Osteocyte (in vitro differentiated cells): Measurements from ENCODE around the gene STAT6. TPM values are rescaled to one million over a fixed set of nuclear protein-coding genes. Genes with fewer than 3 reads are reported as not detected.

Experiments
- DNase-seq: peaks from one replicate; pipeline ENCODE4 v3.0.0; 2021; ENCODE audit warnings: mixed read lengths; ENCODE audit not compliant: unreplicated experiment; ENCODE audit errors: extremely low spot score
- H3K27ac Mint-ChIP-seq: one replicate; pipeline ENCODE4 v1.8.0; 2021; ENCODE audit warnings: mild to moderate bottlenecking, mixed read lengths; ENCODE audit not compliant: unreplicated experiment
- H3K27me3 Mint-ChIP-seq: one replicate; pipeline ENCODE4 v1.8.0; 2021; ENCODE audit warnings: mixed read lengths; ENCODE audit not compliant: unreplicated experiment
- H3K36me3 Mint-ChIP-seq: one replicate; pipeline ENCODE4 v1.8.0; 2021; ENCODE audit warnings: mixed read lengths; ENCODE audit not compliant: unreplicated experiment
- H3K4me1 Mint-ChIP-seq: one replicate; pipeline ENCODE4 v1.8.0; 2021; ENCODE audit warnings: mixed read lengths; ENCODE audit not compliant: unreplicated experiment
- H3K4me3 Mint-ChIP-seq: one replicate; pipeline ENCODE4 v1.8.0; 2021; ENCODE audit warnings: mild to moderate bottlenecking, moderate library complexity, mixed read lengths; ENCODE audit not compliant: unreplicated experiment
- H3K9me3 Mint-ChIP-seq: one replicate; pipeline ENCODE4 v1.8.0; 2021; ENCODE audit warnings: mixed read lengths; ENCODE audit not compliant: unreplicated experiment
- CTCF ChIP-seq: fragments of 200-600 bp; sonication (generic); IDR thresholded peaks from 2 replicates; pipeline ENCODE4 v1.5.0; 2021; ENCODE audit warnings: antibody characterized with exemption, mild to moderate bottlenecking, moderate library complexity
- total RNA-seq: library from RNA; stranded (reverse); gene quantifications from 2 replicates; pipeline ENCODE4 v1.2.1, GENCODE V29; 2021

STAT6 gene
- total RNA-seq, 1 donor from 2014 or later: 161 TPM

DNA sequence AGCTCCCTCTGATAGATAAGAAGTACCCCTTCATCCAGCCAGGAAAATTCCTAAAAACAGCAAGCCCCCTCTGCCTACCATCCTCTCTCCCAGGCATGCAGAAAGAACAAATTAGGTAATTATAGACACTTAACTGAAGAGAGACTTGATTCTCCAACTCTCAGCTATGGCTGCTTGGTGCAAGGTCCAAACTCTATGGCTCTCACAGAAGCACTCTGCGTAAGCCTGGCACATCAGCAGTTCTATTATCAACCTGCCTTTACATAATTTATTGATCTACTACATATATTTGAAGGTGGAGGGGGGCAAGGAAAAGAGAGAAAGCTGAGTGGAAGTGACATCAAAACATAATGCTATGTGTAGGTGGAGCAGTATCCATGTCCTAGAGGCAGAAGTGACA, 60.2 kb downstream of the STAT6 start:
- no peak for TF ChIP-seq CTCF
- Mint-ChIP-seq H3K4me3 (no peak overlapping the region), H3K27me3 (peaks cover 11% of the 10 kb centered on the region), H3K36me3 (peaks cover 5% of the 10 kb centered on the region), H3K4me1 (peaks cover 3% of the 10 kb centered on the region), H3K27ac (no peak overlapping the region), H3K9me3 (no peaks in the 10 kb centered on the region)
- DNase-seq: no peak

DNA sequence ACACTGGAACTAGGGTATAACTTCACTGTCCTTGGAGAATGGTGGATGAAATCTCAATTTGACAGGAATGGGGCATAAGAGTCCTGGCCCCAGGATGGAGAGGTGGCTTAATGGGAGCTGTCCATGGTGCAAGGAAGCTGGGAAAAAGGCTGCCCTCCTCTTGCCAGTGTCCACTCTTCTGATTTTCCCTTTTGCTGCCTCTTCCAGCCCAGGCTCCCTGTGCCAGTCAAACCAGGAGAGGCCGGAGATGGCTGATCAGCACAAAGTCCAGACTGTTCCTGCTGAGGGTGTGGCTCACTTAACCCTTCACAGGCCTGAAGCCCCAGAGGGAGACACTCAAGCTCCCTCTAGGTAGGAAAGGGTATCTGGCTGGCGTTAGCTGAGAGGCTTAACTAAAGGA, 61.3 kb downstream of the STAT6 start, which contains the start of gene MYO1A:
Gene MYO1A, minus strand, starts transcription at position 240 of the 400 bp plus-strand sequence. CDS start 1,806 bp downstream, outside the sequence.
- DNase-seq: no peak
- Mint-ChIP-seq H3K4me1 (peaks cover 3% of the 10 kb centered on the region), H3K9me3 (no peaks in the 10 kb centered on the region), H3K36me3 (peaks cover 5% of the 10 kb centered on the region), H3K4me3 (no peak within 1 kb of the TSS), H3K27me3 (peaks cover 11% of the 10 kb centered on the region), H3K27ac (no peak within 1 kb of the TSS)
- no peak for TF ChIP-seq CTCF

- no peak overlapping the region for H3K4me3 Mint-ChIP-seq
- no peak overlapping the region for H3K27ac Mint-ChIP-seq
- no peaks in the 10 kb centered on the region for H3K9me3 Mint-ChIP-seq
- no peak for TF ChIP-seq CTCF
- peaks cover 3% of the 10 kb centered on the region for H3K4me1 Mint-ChIP-seq
- peaks cover 3% of the 10 kb centered on the region for H3K36me3 Mint-ChIP-seq
- no peak for DNase-seq
- peaks cover 11% of the 10 kb centered on the region for H3K27me3 Mint-ChIP-seq
Observed at GRCh38 chr12:57049119-57049446, 62.1 kb downstream of the STAT6 start.

DNA sequence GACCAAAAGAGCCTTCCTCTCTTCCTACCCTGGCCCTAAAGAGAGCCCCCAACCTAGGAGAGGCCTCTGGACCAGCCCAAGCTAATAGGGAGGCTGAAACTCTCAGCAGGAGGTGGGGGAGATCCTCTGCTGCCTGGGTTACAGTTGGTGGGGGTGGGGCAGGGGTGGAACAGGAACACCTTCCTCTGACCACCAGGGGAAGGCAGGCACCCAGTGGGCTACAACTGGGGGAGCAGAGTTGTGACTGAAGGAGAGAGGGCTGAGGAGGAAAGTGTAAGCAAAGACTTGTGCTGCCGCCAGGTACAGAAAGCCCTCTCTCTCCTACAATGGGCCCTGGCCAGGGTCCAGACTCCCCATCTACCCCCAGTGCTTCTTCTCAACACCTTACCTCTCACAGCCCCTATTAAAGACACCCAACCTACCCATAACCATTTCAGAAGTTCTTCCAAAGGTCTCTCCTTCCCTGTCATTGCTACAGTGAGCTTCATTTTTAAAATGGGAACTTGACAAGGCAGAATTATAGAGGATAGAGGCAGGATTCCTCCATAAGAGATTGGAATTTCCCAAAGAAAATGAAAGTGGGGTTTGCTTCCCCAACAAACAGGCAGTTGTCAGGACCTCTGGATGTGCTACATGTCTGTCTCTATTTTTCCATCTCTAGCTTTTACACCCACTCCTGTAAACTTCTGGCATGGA, 62.6 kb downstream of the STAT6 start:
- H3K27ac Mint-ChIP-seq: no peak overlapping the region
- TF ChIP-seq CTCF: no peak
- H3K27me3 Mint-ChIP-seq: peaks cover 15% of the 10 kb centered on the region
- no peak for DNase-seq
- H3K4me3 Mint-ChIP-seq: no peak overlapping the region
- H3K4me1 Mint-ChIP-seq: peaks cover 3% of the 10 kb centered on the region
- H3K36me3 Mint-ChIP-seq: no peaks in the 10 kb centered on the region
- H3K9me3 Mint-ChIP-seq: no peaks in the 10 kb centered on the region

DNA sequence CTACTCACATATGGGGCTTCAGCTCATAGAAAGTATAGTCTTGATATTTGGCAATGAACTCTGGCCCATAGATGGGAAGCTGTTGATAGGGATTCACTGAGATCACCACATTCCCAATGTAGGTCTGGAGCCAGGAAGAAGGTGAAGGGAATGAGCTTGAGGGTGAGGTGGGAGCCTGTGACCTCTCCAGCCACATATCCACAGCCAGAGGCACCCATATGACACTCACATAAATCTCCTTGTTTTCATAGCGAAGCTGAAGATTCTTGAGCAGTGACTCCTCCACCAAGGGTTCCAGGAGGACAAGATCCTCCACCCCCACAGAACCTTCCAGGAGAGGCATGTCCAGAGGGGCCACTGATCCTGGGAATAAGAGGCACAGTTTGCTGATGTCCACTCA, 63.2 kb downstream of the STAT6 start:
- H3K4me3 Mint-ChIP-seq: no peak overlapping the region

More for the DNA sequence above, 63.2 kb downstream of the STAT6 start:
- no peak for DNase-seq
- TF ChIP-seq CTCF: no peak
- H3K9me3 Mint-ChIP-seq: no peaks in the 10 kb centered on the region
- H3K4me1 Mint-ChIP-seq: peaks cover 3% of the 10 kb centered on the region
- no peaks in the 10 kb centered on the region for H3K36me3 Mint-ChIP-seq
- H3K27me3 Mint-ChIP-seq: peaks cover 20% of the 10 kb centered on the region
- no peak overlapping the region for H3K27ac Mint-ChIP-seq
